Measurements from ENCODE around the gene NDUFAF8. TPM values are rescaled to one million over a fixed set of nuclear protein-coding genes. Genes with fewer than 3 reads are reported as not detected.

The NDUFAF8 gene
- total RNA-seq, 4 donors from 2014 or later, result 22.3 to 35.4 (median 29.9) TPM; not detected in 1

GRCh38 chr17:81242421-81243332, 3.6 kb downstream of the NDUFAF8 start:
- H3K36me3 ChIP-seq, result no peaks in the 10 kb centered on the region
- no peak overlapping the region for H3K4me3 ChIP-seq
- in situ Hi-C loops (cut with MboI; ENCODE audit: low pct_ligation_motif_present in 1 of 4, low pct_unique_long_range_greater_than_20kb in 1 of 4, low sequenced_read_pairs in 3 of 4) (no loop called here), intact Hi-C loops (cut with DNase I; ENCODE audit: low total_unique reads) (loop anchor here (5.0 kb wide), 2 partner anchors 100 to 250 kb away; partner anchors contain the start of gene CHMP6)
- TF ChIP-seq POLR2A (IDR thresholded peaks at IDR 0.05) (no peak), EP300 (IDR thresholded peaks at IDR 0.05; ENCODE audit: low read depth) (no peak), CTCF (IDR thresholded peaks at IDR 0.05) (no peak), POLR2AphosphoS5 (IDR thresholded peaks at IDR 0.05) (no peak)
- peaks cover 12 to 21% (median 18%) of the 10 kb centered on the region in 4 donors for H3K4me1 ChIP-seq
- no peak overlapping the region for H3K27ac ChIP-seq
- 83 to 87% methylated on average over 1 to 32 of the region's 33 CpGs for WGBS, 2 donors (ENCODE audit: low coverage in 1 of 2)
- H3K9me3 ChIP-seq, result no peaks in the 10 kb centered on the region
- H3K27me3 ChIP-seq, result no peaks in the 10 kb centered on the region
- no peak for DNase-seq

- whole genome bisulfite sequencing, 2 donors (ENCODE audit: low coverage in 1 of 2), result 72 to 83% methylated on average over 7 to 10 of the region's 10 CpGs
- Histone ChIP-seq H3K27me3 (no peaks in the 10 kb centered on the region), H3K27ac (no peak overlapping the region), H3K36me3 (no peaks in the 10 kb centered on the region), H3K4me1 (peaks cover 7 to 15% (median 12%) of the 10 kb centered on the region in 4 donors), H3K4me3 (no peak overlapping the region), H3K9me3 (no peaks in the 10 kb centered on the region)
- no peak for TF ChIP-seq CTCF (IDR thresholded peaks at IDR 0.05)
- TF ChIP-seq EP300 (IDR thresholded peaks at IDR 0.05; ENCODE audit: low read depth), result no peak
- TF ChIP-seq POLR2A (IDR thresholded peaks at IDR 0.05), result no peak
- TF ChIP-seq POLR2AphosphoS5 (IDR thresholded peaks at IDR 0.05), result no peak
- intact Hi-C loops (cut with DNase I; ENCODE audit: low total_unique reads) (loop anchor here (5.0 kb wide), 2 partner anchors 101 to 251 kb away; partner anchors contain the start of gene CHMP6), in situ Hi-C loops (cut with MboI; ENCODE audit: low pct_ligation_motif_present in 1 of 4, low pct_unique_long_range_greater_than_20kb in 1 of 4, low sequenced_read_pairs in 3 of 4) (no loop called here)
- no peak for DNase-seq
These were observed 4.2 kb downstream of the NDUFAF8 start for GRCh38 chr17:81243333-81243664.

GRCh38 chr17:81244358-81245023, 5.4 kb downstream of the NDUFAF8 start:
- no peak for TF ChIP-seq POLR2AphosphoS5 (IDR thresholded peaks at IDR 0.05)
- no peak for TF ChIP-seq EP300 (IDR thresholded peaks at IDR 0.05; ENCODE audit: low read depth)
- TF ChIP-seq POLR2A (IDR thresholded peaks at IDR 0.05), result no peak
- Histone ChIP-seq H3K27ac (no peak overlapping the region), H3K27me3 (no peaks in the 10 kb centered on the region), H3K4me3 (no peak overlapping the region), H3K4me1 (peaks cover 7 to 14% (median 12%) of the 10 kb centered on the region in 4 donors), H3K36me3 (no peaks in the 10 kb centered on the region), H3K9me3 (no peaks in the 10 kb centered on the region)
- DNase-seq, result no peak
- intact Hi-C loops (cut with DNase I; ENCODE audit: low total_unique reads), result loop anchor here (5.0 kb wide), 2 partner anchors 102 to 252 kb away; partner anchors contain the start of gene CHMP6
- WGBS, 2 donors (ENCODE audit: low coverage in 1 of 2), result 67% methylated on average over 24 of the region's 24 CpGs; no CpG with 5 or more reads in 1 of the 2 donors
- in situ Hi-C loops (cut with MboI; ENCODE audit: low pct_ligation_motif_present in 1 of 4, low pct_unique_long_range_greater_than_20kb in 1 of 4, low sequenced_read_pairs in 3 of 4), result no loop called here

- no peak for TF ChIP-seq POLR2A (IDR thresholded peaks at IDR 0.05)
- TF ChIP-seq POLR2AphosphoS5 (IDR thresholded peaks at IDR 0.05), result no peak
- no peak for TF ChIP-seq CTCF (IDR thresholded peaks at IDR 0.05)
- TF ChIP-seq EP300 (IDR thresholded peaks at IDR 0.05; ENCODE audit: low read depth), result no peak
- WGBS, 2 donors (ENCODE audit: low coverage in 1 of 2), result 72 to 100% methylated on average over 1 to 20 of the region's 25 CpGs
- H3K36me3 ChIP-seq, result no peaks in the 10 kb centered on the region
- intact Hi-C loops (cut with DNase I; ENCODE audit: low total_unique reads) (no loop called here), in situ Hi-C loops (cut with MboI; ENCODE audit: low pct_ligation_motif_present in 1 of 4, low pct_unique_long_range_greater_than_20kb in 1 of 4, low sequenced_read_pairs in 3 of 4) (no loop called here)
- no peak for DNase-seq
- H3K4me1 ChIP-seq, result peaks cover 3 to 10% (median 7%) of the 10 kb centered on the region in 4 donors
- no peak overlapping the region for H3K4me3 ChIP-seq
- no peaks in the 10 kb centered on the region for H3K9me3 ChIP-seq
- H3K27me3 ChIP-seq, result no peaks in the 10 kb centered on the region
- no peak overlapping the region for H3K27ac ChIP-seq
These were observed 6.0 kb downstream of the NDUFAF8 start for GRCh38 chr17:81245024-81245664.

Measured in transverse colon (tissue), 4 donors.